Neuronal stem cell (in vitro differentiated cells): ENCODE results near the gene PPP1R2B.

Source experiments
- DNase-seq: peaks from one replicate; pipeline ENCODE4 v3.0.0-alpha.2; 2013; ENCODE audit warnings: low spot score
- H2AFZ ChIP-seq: one replicate; pipeline ENCODE4 v1.6.1; 2013; ENCODE audit warnings: mild to moderate bottlenecking, low read length, inconsistent platforms
- H2AK5ac ChIP-seq: 2 replicates; pipeline ENCODE4 v1.6.1; 2013; ENCODE audit warnings: low read depth, mild to moderate bottlenecking, inconsistent platforms, low read length, moderate library complexity, mixed read lengths
- H2BK120ac ChIP-seq: 2 replicates; pipeline ENCODE4 v1.6.1; 2013; ENCODE audit warnings: low read depth, mild to moderate bottlenecking, inconsistent platforms, low read length, moderate library complexity, mixed read lengths
- H2BK12ac ChIP-seq: one replicate; pipeline ENCODE4 v1.6.1; 2013; ENCODE audit warnings: low read length, inconsistent platforms
- H2BK15ac ChIP-seq: 2 replicates; pipeline ENCODE4 v1.6.1; 2013; ENCODE audit warnings: mild to moderate bottlenecking, low read length, inconsistent platforms, mixed read lengths
- H2BK5ac ChIP-seq: one replicate; pipeline ENCODE4 v1.6.1; 2013; ENCODE audit warnings: inconsistent platforms, mild to moderate bottlenecking, low read length, moderate library complexity
- H3K14ac ChIP-seq: one replicate; pipeline ENCODE4 v1.6.1; 2013; ENCODE audit warnings: low read length, inconsistent platforms
- H3K18ac ChIP-seq: 2 replicates; pipeline ENCODE4 v1.6.1; 2013; ENCODE audit warnings: low read length, inconsistent platforms
- H3K23ac ChIP-seq: 2 replicates; pipeline ENCODE4 v1.6.1; 2013; ENCODE audit warnings: low read depth, mild to moderate bottlenecking, mixed read lengths, low read length, inconsistent platforms; ENCODE audit not compliant: poor library complexity
- H3K27ac ChIP-seq: replicated peaks from 3 replicates; pipeline ENCODE4 v1.5.1; 2013; ENCODE audit warnings: low read length, inconsistent platforms
- H3K27me3 ChIP-seq, 3 experiments: 2 replicates each; pipeline ENCODE4 v1.6.1; 2013; ENCODE audit warnings: low read length in 3 of 3, mild to moderate bottlenecking in 2 of 3, inconsistent platforms in 1 of 3, low read depth in 1 of 3, mixed read lengths in 1 of 3, moderate library complexity in 1 of 3; ENCODE audit not compliant: control insufficient read depth in 3 of 3, insufficient read depth in 3 of 3
- H3K36me3 ChIP-seq, 2 donors: replicated peaks in 1 of 2; 2 replicates each; pipeline ENCODE4 v1.6.1; 2013; ENCODE audit warnings: low read length in 2 of 2; ENCODE audit not compliant: control insufficient read depth in 2 of 2, insufficient read depth in 2 of 2
- H3K4ac ChIP-seq: 2 replicates; pipeline ENCODE4 v1.6.1; 2013; ENCODE audit warnings: inconsistent platforms, mild to moderate bottlenecking, low read length, moderate library complexity
- H3K4me1 ChIP-seq, 2 donors: 1 replicate in 1 of 2; 2 replicates in 1 of 2; pipeline ENCODE4 v1.6.1; 2013; ENCODE audit warnings: low read length in 2 of 2, low read depth in 1 of 2; ENCODE audit not compliant: control insufficient read depth in 2 of 2, insufficient read depth in 1 of 2
- H3K4me2 ChIP-seq: one replicate; pipeline ENCODE4 v1.6.1; 2013; ENCODE audit warnings: mild to moderate bottlenecking, low read length, inconsistent platforms; ENCODE audit not compliant: insufficient read depth, poor library complexity, severe bottlenecking
- H3K4me3 ChIP-seq, 2 donors: 2 replicates each; pipeline ENCODE4 v1.5.1; 2013; ENCODE audit warnings: low read length in 2 of 2, mild to moderate bottlenecking in 2 of 2, inconsistent platforms in 1 of 2, moderate library complexity in 1 of 2
- H3K79me1 ChIP-seq: one replicate; pipeline ENCODE4 v1.6.1; 2013; ENCODE audit warnings: low read depth, mild to moderate bottlenecking, inconsistent platforms, low read length, moderate library complexity
- H3K9ac ChIP-seq: one replicate; pipeline ENCODE4 v1.6.1; 2013; ENCODE audit warnings: mild to moderate bottlenecking, low read depth, low read length, inconsistent platforms; ENCODE audit not compliant: poor library complexity
- H3K9me3 ChIP-seq, 2 donors: replicated peaks in 1 of 2; 2 replicates each; pipeline versions ENCODE3 to v1.6.1; 2013; ENCODE audit warnings: low read length in 2 of 2, mild to moderate bottlenecking in 2 of 2, inconsistent platforms in 1 of 2, low read depth in 1 of 2, mixed read lengths in 1 of 2, moderate library complexity in 1 of 2; ENCODE audit not compliant: control insufficient read depth in 2 of 2, insufficient read depth in 1 of 2
- H4K8ac ChIP-seq: one replicate; pipeline ENCODE4 v1.6.1; 2013; ENCODE audit warnings: low read depth, mild to moderate bottlenecking, inconsistent platforms, low read length, moderate library complexity
- H4K91ac ChIP-seq: one replicate; pipeline ENCODE4 v1.6.1; 2013; ENCODE audit warnings: low read length, low read depth, mild to moderate bottlenecking, inconsistent platforms; ENCODE audit not compliant: poor library complexity
- WGBS, 2 donors: extraction: QIAGEN DNeasy Blood & Tissue Kit; methylation state at CpG; one replicate each; pipeline ENCODE4 v1.1.7; 2013; ENCODE audit warnings: missing lambda C conversion rate in 2 of 2, mixed read lengths in 1 of 2; ENCODE audit not compliant: insufficient read length in 2 of 2, insufficient replicate concordance in 1 of 2; ENCODE audit errors: extremely low coverage in 2 of 2; 5-methylcytosine and 5-hydroxymethylcytosine counted together

Gene PPP1R2B

DNA sequence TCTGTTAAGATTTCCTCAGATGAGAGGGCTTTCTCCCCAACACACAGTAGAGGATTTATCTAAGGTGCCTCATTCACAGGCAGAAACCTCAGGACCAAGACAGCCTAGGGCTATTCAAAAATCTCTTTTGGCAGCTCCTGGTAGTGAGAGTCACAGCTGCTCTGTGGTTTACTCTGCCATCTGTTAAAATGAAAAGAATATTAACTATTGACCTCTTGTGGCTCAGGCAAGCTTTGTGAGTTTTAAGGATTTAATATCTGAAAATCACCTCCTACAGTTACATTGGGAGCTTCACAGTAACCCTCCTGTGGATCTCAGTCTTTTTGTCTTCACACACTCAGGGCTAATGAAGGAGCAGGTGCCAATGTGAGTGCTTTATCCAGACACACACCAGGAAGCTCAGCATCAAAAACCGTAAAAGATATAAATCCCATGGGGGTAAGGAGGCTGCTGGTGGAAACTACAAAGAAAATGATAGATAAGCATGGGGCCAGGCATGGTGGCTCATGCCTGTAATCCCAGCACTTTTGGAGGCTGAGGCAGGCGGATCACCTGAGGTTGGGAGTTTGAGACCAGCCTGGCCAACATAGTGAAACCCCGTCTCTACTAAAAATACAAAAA is 29.7 kb downstream of the PPP1R2B start:
- no peaks in the 10 kb centered on the region for H3K4me1 ChIP-seq
- H3K14ac ChIP-seq = no peak overlapping the region
- H3K27ac ChIP-seq = no peak overlapping the region
- H3K36me3 ChIP-seq = no peaks in the 10 kb centered on the region
- H2BK12ac ChIP-seq = no peak overlapping the region
- no peak overlapping the region for H4K91ac ChIP-seq
- H3K4me2 ChIP-seq = no peak overlapping the region
- H3K27me3 ChIP-seq = peaks cover 0 to 2% (median 0%) of the 10 kb centered on the region in 3 experiments
- no peak overlapping the region for H3K23ac ChIP-seq
- H3K9ac ChIP-seq = no peak overlapping the region
- H2BK5ac ChIP-seq = no peak overlapping the region
- H3K79me1 ChIP-seq = no peaks in the 10 kb centered on the region
- no peak overlapping the region for H2BK120ac ChIP-seq
- no CpG with 5 or more reads among the region's 3 CpGs for WGBS, 2 donors
- no peak overlapping the region for H3K4ac ChIP-seq
- peaks cover 0 to 2% of the 10 kb centered on the region in 2 donors for H3K9me3 ChIP-seq
- H2AFZ ChIP-seq = no peak overlapping the region
- no peak overlapping the region for H3K4me3 ChIP-seq
- no peak overlapping the region for H4K8ac ChIP-seq
- no peak overlapping the region for H3K18ac ChIP-seq
- no peak overlapping the region for H2AK5ac ChIP-seq
- no peak overlapping the region for H2BK15ac ChIP-seq
- DNase-seq = no peak

DNA sequence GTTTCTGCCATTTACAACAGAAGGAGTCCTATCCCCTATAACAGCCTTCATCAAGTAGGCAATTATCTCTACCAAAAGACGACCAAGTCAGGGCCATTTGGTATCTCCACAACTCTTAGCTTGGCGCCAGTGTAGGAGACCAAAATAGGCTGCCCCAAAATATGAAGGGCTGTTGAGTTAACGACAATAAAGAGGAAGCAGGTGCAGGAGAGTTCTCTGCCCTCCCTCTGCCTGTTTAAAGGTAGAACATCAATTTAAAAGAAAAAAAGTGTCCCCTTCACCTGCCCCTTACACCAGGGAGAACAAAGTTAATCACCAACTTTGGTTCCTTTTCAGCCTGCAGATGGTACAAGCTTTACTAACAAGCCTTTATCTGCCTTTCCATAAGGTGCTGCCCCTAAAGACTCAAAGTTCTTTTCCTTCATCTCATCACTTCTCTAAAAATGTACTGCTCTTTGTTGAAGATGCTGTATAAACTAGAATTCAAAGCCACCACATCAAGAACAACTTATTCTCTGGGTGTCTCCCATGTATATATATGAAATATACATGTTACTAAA is 33.3 kb downstream of the PPP1R2B start:
- H3K27ac ChIP-seq = no peak overlapping the region
- DNase-seq = no peak
- H2BK5ac ChIP-seq = no peak overlapping the region
- no CpG with 5 or more reads among the region's 3 CpGs for WGBS, 2 donors
- H3K4me2 ChIP-seq = no peak overlapping the region
- no peaks in the 10 kb centered on the region for H3K79me1 ChIP-seq
- H2AFZ ChIP-seq = no peak overlapping the region
- H3K4ac ChIP-seq = no peak overlapping the region
- no peak overlapping the region for H2AK5ac ChIP-seq
- peaks cover 0 to 2% (median 0%) of the 10 kb centered on the region in 3 experiments for H3K27me3 ChIP-seq
- H3K23ac ChIP-seq = no peak overlapping the region
- H3K9me3 ChIP-seq = peaks cover 0 to 2% of the 10 kb centered on the region in 2 donors
- no peak overlapping the region for H3K18ac ChIP-seq
- no peak overlapping the region for H2BK120ac ChIP-seq
- no peaks in the 10 kb centered on the region for H3K4me1 ChIP-seq
- H4K91ac ChIP-seq = no peak overlapping the region
- no peak overlapping the region for H2BK15ac ChIP-seq
- no peak overlapping the region for H2BK12ac ChIP-seq
- H3K9ac ChIP-seq = no peak overlapping the region
- H4K8ac ChIP-seq = no peak overlapping the region
- no peaks in the 10 kb centered on the region for H3K36me3 ChIP-seq
- no peak overlapping the region for H3K14ac ChIP-seq
- H3K4me3 ChIP-seq = no peak overlapping the region

DNA sequence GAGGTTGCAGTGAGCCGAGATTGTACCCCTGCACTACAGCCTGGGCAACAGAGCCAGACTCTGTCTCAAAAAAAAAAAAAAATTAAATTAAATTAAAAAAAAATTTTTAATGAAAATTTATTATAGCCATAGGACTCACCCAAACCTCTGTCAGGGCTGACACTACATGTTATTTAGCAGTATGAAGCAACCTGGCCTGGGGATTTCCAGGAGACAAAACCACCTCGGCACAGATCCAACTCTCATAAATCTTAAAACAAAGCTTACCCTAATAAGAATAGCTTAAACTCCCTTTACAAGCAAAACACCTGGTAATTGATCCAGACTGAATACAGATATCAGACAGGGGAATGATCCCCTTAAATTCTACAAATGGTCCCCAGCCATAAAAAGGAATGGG is 38.4 kb downstream of the PPP1R2B start:
- Histone ChIP-seq H2BK12ac (no peak overlapping the region), H3K79me1 (no peaks in the 10 kb centered on the region), H3K9ac (no peak overlapping the region), H4K8ac (no peak overlapping the region), H3K14ac (no peak overlapping the region), H3K4ac (no peak overlapping the region), H3K18ac (no peak overlapping the region), H2AFZ (no peak overlapping the region), H3K4me3 (no peak overlapping the region), H3K23ac (no peak overlapping the region), H2BK15ac (no peak overlapping the region), H3K27ac (no peak overlapping the region), H3K27me3 (no peaks in the 10 kb centered on the region), H4K91ac (no peak overlapping the region), H3K36me3 (no peaks in the 10 kb centered on the region), H2AK5ac (no peak overlapping the region), H3K9me3 (no peaks in the 10 kb centered on the region), H2BK120ac (no peak overlapping the region), H3K4me1 (no peaks in the 10 kb centered on the region), H3K4me2 (no peak overlapping the region), H2BK5ac (no peak overlapping the region)
- DNase-seq = no peak
- WGBS, 2 donors = no CpG with 5 or more reads among the region's 2 CpGs

DNA sequence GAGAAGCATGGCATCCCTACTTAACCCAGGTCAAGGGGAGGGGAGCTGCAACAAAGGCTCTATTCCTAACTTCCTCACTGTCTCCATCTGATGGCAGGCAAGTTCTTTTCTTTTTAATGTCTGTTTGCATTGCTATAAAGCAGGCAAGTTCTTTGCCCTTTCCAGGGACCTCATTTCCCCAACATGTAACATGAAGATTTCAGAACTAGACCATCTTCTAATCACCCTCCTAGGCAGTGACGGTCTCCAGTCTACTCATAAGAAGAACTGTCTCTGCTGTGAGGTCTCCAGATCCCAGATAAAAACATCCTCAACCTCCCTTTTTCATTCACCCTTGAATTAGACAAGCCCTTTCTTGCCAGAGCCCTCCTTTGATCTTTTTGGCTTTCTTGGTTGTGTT is 42.1 kb downstream of the PPP1R2B start:
- DNase-seq = no peak
- WGBS, 2 donors = no CpG with 5 or more reads among the region's 1 CpG

More for the DNA sequence above, 42.1 kb downstream of the PPP1R2B start:
- Histone ChIP-seq H2BK5ac (no peak overlapping the region), H3K4me3 (no peak overlapping the region), H3K36me3 (no peaks in the 10 kb centered on the region), H2BK12ac (no peak overlapping the region), H2AFZ (no peak overlapping the region), H3K18ac (no peak overlapping the region), H3K23ac (no peak overlapping the region), H3K4ac (no peak overlapping the region), H3K79me1 (no peaks in the 10 kb centered on the region), H2BK15ac (no peak overlapping the region), H3K4me2 (no peak overlapping the region), H3K14ac (no peak overlapping the region), H3K27me3 (no peaks in the 10 kb centered on the region), H4K8ac (no peak overlapping the region), H2AK5ac (no peak overlapping the region), H3K4me1 (no peaks in the 10 kb centered on the region), H2BK120ac (no peak overlapping the region), H3K27ac (no peak overlapping the region), H3K9ac (no peak overlapping the region), H4K91ac (no peak overlapping the region), H3K9me3 (no peaks in the 10 kb centered on the region)
